KOPT-K1 (cell line): ENCODE data around the gene FAM193B.

Experiments
- H3K27ac ChIP-seq: fragments of 200-600 bp; sonication (generic); 2 replicates; pipeline ENCODE4 v1.5.1; 2016; ENCODE audit warnings: antibody characterized with exemption, mild to moderate bottlenecking, low read depth, low read length; ENCODE audit not compliant: poor library complexity, severe bottlenecking
- H3K36me3 ChIP-seq: fragments of 200-600 bp; sonication (generic); 2 replicates; pipeline ENCODE4 v1.5.1; 2017; ENCODE audit warnings: antibody characterized with exemption, mild to moderate bottlenecking, low read length, moderate library complexity; ENCODE audit not compliant: insufficient read depth
- H3K9me3 ChIP-seq: fragments of 200-600 bp; sonication (generic); 2 replicates; pipeline ENCODE4 v1.5.1; 2017; ENCODE audit warnings: antibody characterized with exemption, low read length, mild to moderate bottlenecking; ENCODE audit not compliant: insufficient read depth, poor library complexity, severe bottlenecking

The FAM193B gene

DNA sequence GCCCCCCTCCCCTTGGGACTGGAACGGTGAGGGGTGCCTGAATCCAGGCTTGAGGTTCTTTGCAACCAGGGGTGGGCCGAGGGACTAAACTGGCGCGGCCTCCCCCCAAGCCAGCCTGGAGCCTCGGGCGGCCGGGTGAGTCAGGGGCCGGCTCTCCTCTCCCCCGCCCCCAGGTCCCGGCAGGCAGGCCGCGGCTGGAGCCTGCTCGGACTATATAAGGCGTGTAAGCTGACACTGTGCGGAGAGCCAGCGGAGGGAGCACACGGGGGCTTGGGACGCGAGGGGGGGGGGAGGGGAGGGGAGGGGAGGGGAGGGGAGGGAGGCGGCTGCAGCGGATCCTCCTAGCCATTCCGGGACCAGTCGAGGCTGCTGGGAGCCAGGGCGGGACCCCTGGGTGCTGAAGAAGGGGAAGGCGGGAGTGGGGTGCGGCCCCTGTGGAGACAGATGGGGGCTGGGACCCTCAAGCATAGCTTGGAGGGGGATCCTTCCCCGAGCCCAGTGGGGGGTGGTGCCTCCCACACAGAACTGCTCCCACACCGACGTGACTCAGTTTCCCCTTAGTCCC, 57.6 kb downstream of the FAM193B start:
- peak overlapping the region; percentile 53 for H3K27ac ChIP-seq

DNA sequence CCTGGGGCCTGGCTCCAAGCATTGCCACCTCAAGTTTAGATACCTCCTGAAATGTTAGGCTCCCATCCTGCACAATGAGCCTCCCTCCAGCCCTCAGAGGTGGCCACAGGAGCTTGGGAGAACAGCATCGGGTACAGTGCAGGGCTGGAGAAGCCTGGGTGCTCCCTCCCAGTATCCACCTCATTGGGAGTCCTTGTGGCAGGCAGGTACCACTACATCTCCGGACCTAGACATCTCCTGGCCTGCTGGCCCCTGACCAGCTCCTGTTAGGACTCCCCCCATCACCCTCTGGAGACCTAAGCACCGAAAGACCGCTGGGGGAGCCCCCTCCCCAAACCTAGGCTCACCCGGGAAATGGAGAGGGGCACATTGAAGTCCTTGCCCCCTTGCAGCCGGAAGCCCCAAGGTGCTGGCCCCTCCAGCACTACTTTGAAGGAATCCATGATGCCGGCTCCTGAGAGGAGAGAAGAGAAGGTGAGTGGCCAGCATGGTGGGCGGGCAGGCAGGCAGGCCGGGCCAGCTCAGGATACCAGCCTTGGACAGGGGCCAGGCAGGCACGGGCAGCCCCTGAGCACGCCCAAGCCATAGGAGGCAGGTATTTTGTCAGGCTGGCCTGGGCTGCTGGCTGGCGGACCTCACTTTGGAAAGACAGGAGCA, 58.2 kb downstream of the FAM193B start:
- no peak overlapping the region for H3K27ac ChIP-seq
- H3K9me3 ChIP-seq: no peaks in the 10 kb centered on the region
- H3K36me3 ChIP-seq: no peaks in the 10 kb centered on the region

More for the DNA sequence above, 57.6 kb downstream of the FAM193B start:
- H3K36me3 ChIP-seq: no peaks in the 10 kb centered on the region
- H3K9me3 ChIP-seq: no peaks in the 10 kb centered on the region

DNA sequence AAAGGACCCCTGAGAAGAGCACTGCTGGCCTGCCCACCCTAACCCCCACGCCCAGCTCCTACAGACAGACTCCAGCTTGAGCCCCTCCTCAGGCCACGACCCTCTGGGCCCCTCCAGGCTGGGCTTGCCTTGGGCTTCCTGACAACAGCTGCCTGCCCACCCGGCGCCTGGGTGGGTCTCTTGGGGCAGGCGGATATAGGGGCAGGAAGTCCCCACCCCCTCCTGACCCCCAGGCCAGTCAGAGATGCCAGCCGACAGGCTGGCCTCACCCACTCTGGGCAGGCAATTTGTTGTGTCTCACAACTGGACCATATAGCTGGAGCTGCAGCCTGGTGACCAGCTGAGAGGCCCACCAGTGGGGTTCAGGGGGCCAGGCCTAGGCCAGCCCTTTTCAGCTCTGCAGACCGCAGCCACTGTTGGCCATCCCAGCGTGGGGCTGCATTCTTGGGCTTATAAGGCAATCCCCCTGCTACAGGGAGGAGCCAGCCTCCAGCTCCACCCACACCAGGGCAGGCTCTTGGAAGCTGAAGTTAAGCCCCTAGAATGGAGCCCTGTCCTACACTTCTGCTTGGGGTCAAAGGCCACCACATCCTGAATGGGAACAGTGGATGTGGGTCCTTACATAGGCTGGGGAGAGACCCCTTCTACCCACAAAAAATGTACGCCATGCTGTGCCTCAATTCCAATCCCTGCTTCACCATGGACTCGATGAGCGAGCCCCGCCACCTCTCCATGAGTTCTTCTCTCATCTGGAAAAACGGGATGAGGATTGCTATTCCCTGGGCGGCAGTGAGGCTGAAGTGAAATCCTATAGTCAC, 58.9 kb downstream of the FAM193B start:
- Histone ChIP-seq H3K9me3 (no peaks in the 10 kb centered on the region), H3K27ac (no peak overlapping the region), H3K36me3 (no peaks in the 10 kb centered on the region)

DNA sequence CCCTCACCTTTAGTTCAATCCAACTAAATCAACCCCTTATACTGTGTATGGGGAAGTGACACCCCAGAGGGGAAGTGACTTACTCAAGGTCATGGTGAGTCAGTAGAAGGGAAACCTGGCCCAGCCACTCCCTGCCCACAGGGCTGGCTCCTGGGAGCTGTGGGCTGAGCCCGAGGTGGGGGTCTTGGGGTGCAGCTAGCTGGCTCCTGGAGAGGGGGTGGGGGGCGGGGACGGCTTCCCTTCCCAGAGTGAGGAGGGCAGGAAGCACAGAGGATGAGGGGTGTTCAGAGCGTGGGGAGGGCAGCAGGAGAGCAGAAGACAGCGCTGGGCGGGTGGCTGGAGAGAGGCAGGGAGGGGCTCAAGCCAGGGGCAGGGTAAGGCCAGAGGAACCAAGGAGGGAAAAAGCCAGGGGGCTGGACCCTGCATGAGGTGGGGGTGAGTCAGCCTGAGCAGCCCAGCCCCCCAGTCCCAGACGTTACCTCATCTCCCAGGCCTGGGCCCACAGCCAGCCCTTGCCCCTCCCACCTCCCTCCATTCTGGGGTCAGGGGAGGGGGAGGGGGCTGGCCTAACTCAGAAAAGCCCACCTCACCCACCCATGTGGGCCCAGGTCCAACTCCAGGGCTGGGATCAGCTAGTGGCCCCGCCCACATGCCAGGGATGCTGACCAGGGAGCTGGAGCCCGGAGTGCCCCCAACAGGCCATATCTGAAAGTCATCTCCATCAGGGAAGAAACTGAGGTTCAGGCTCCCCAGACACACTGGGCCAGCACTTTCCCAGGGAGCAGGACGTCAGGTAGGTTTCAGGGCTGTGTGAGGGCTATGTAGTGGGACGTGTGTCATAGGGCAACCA, 59.8 kb downstream of the FAM193B start:
- no peaks in the 10 kb centered on the region for H3K36me3 ChIP-seq

DNA sequence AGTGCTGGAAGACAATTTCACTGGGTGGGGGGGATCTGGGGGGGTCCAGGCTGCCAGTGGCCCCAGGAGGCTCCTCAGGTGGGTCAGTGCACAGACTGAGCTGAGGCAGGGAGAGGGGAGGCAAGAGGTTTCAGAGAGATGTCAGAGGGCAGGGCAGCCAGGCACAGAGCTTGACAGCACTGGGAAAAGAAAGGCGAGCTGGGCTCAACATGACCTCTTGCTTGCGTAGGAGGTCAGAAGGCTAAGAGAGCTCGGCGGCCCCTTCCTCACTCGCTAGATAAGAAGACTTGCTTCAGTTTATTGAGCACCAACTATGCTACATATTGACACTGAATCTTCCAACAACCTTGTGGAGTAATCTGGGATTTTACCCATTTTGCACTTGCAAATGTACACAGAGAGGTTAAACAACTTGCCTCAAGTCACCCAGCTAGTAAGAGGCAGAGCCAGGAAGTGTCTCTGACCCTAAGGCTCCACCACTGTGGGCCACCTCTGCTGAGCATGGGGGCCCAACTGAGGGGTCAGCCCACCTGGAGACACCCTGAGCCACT, 60.5 kb downstream of the FAM193B start:
- H3K27ac ChIP-seq: no peak overlapping the region
- no peaks in the 10 kb centered on the region for H3K36me3 ChIP-seq
- no peaks in the 10 kb centered on the region for H3K9me3 ChIP-seq

More for the DNA sequence above, 59.8 kb downstream of the FAM193B start:
- Histone ChIP-seq H3K9me3 (no peaks in the 10 kb centered on the region), H3K27ac (no peak overlapping the region)

DNA sequence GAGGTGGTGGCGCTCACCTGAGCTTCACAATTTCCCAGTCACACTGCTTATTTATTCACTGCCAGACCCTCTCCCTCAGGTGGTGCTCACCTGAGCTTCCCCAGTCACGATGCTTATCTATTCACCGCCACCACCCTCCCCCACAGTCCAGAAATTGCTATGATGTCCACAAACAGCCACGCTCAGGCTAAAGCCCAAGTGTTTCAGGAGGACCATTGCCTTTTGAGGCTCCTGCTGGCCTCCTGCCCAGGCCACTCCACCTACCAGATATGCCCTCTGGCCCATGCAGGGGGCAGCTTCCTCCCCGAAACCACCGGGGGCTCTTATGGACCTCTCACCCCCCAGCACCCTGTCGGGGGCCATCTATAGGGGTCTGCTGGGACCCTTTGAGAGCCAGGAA, 61.5 kb downstream of the FAM193B start:
- Histone ChIP-seq H3K36me3 (no peaks in the 10 kb centered on the region), H3K9me3 (no peaks in the 10 kb centered on the region), H3K27ac (no peak overlapping the region)

DNA sequence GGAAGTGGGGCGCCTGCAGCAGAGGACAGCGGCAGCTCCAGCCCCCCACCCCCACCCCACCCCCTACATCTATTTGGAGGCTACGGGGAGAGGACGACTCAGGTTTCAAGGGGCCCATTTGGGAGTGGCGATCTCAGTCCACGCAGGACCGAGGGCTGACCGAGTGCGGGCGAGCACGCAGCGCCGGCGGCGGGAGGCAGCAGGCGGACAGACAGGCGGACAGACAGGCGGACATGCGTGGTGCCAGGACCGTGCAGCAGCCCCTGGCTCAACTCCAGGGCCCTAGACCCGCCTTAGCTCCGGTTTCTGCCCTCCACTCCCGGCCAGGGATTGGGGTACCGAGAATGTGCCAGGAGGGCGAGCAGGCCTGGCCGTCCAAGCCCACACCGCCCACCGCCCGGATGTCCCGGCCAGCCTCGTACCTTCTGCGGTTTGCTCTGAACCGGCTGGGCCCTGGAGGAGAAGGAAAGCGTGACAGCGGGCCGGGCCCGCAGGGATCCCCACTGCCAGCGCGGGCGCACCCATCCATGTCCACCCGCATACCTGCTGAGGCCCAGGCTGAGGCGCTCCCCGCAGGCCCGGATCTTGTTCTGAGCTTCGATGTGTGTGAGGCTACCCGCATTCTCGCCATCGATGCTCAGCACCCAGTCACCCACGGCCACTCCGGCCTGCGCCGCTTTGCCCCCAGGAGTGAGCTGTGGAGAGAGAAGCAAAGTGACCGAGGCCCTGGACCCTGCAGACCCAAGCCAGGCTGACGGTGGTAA, 62.2 kb downstream of the FAM193B start:
- Histone ChIP-seq H3K36me3 (no peaks in the 10 kb centered on the region), H3K27ac (no peak overlapping the region), H3K9me3 (no peaks in the 10 kb centered on the region)

DNA sequence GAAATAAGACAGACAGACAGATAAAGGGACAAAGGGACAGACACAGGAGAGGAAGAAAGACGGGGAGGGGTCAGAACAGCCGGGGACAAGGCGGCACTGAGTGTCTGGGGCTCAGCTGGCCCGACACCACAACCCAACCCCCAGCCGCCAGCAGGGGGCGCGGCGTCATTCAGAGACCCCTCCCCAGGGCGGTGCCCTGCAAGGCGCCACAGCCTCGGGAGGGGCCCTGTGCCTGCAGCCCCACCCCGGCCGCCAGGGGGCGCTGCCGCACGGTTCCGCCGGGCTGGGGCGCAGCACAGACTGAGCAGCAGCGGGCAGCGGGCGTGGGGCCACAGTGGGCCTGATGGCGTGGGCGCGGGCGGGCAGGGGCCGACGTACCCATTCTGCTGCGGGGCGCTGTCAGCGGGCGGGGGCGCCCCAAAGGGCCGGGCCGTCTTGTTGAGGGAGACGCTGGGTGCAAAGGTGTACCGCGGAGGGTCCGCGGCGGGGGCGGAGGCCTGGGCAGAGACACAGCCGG, 62.9 kb downstream of the FAM193B start:
- Histone ChIP-seq H3K27ac (no peak overlapping the region), H3K36me3 (no peaks in the 10 kb centered on the region), H3K9me3 (no peaks in the 10 kb centered on the region)

DNA sequence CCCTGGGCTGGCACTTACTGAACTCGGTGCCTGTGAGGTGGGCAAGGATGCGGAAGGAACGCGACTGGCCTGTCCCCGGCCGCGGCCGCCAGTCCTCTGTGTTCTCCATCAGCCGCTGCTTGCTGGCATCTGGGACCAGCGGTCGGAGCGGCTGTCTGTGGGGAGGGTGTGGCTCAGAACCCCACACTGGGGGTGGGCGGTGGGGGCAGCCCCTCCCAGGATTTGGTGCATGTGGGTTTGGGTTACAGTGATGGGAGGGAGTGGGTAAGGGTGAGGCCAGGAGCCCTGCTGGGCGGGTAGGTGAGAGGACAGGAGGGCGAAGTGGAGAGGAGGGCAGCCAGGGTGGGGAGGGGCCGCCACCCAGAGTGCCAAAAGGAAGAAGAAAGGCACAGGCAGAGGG, 63.4 kb downstream of the FAM193B start:
- H3K9me3 ChIP-seq: no peaks in the 10 kb centered on the region
- H3K36me3 ChIP-seq: no peaks in the 10 kb centered on the region
- no peak overlapping the region for H3K27ac ChIP-seq

DNA sequence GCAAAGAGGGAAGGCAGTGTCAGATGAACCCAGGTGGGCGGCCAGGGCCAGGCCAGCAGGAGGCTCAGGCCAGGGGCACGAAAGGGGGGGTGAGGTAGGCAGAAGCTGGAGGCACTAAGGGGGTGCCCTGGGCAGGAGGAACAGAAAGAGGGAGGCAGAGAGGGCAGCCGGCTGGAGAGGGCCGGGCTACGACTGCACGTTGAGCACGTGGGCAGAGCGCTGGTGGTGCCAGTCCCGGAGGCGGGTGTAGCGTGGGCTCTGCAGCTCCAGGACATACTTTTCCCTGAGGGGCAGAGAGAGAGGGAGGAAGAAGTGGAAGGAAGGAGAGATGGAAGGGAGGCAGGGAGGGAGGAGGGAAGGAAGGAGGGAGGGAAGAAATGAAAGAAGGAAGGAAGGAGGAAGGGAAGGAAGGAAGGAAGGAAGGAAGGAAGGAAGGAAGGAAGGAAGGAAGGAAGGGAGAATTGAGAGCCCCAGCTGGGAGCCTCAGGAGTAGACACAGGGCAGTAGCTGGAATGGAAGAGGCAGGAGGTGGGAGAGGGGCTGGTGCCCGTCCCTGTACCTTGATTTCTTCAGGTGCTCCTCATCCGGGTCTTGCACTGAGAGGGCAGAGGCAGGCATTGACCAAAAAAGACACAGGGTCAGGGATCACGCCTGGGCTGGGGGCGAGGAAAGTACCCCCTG, 63.9 kb downstream of the FAM193B start:
- no peaks in the 10 kb centered on the region for H3K36me3 ChIP-seq
- H3K9me3 ChIP-seq: no peaks in the 10 kb centered on the region
- H3K27ac ChIP-seq: no peak overlapping the region

DNA sequence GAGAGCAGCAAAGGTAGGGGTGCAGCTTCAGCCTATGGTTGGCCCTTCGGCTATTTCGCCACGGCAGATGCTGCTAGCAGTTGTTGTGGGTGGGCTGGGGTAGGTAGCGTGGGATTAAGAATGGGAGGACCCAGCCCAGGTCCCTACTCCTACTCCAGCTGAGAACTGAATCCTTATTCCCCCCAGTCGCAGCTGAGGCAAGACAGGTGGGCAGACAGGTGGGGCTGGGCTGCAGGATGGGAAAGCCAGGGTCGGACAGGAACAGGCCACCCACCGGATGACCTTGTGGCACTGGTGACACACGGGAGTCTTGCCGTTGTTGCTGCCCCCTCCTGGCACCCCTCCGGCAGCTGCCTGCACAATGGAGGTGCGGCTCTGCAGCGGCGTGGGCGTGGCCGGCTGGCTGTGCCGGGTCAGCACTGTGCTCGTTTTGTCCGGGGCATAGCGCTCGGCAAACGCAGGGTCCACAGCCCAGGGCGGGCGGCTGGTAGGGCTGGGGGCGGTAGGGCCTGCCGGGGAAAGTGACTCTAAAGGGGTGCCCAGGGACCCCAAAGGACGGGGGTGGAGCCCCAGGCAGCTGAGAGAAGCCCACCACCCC, 65.1 kb downstream of the FAM193B start:
- no peak overlapping the region for H3K27ac ChIP-seq
- no peaks in the 10 kb centered on the region for H3K36me3 ChIP-seq
- H3K9me3 ChIP-seq: no peaks in the 10 kb centered on the region

DNA sequence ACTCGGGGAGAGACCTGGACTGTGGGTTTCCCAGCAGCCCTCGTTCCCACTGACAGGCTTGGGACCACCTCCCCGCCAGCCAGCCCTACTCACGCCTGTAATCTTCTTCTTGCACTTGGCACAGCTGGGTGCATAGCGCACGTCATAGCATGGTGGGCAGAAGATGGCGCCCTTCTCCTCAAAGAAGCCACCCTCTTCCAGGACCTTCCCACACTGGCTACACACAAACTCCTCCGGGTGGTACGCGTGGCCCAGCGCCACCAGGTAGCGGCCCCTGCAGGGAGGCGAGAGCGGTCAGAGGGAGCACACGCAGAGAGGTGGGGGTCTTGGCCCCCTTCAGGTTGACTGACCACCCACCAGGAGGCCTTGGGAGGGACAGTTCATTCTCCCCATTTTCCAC, 66.4 kb downstream of the FAM193B start:
- no peaks in the 10 kb centered on the region for H3K9me3 ChIP-seq
- no peak overlapping the region for H3K27ac ChIP-seq
- no peaks in the 10 kb centered on the region for H3K36me3 ChIP-seq

DNA sequence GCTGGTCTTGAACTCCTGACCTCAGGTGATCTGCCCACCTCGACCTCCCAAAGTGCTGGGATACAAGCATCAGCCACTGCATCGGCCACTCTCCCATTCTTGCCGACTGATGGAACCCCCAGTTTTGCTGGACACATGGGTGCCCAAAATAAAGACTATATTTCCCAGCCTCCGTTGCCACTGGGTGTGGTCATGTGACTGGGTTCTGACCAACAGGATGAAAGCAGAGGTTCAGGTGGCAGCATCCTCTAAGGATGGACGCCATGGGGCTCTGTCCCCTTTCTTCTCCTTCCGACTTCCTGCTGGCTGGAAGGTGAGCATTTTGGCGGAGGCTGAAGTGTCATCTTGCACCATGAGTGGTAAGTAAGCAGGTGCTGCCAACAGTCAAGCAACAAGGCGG, 67.2 kb downstream of the FAM193B start:
- Histone ChIP-seq H3K27ac (no peak overlapping the region), H3K36me3 (no peaks in the 10 kb centered on the region)

More for the DNA sequence above, 67.2 kb downstream of the FAM193B start:
- H3K9me3 ChIP-seq: no peaks in the 10 kb centered on the region
